ENCODE measurements around the gene RAPGEF1.

DNA sequence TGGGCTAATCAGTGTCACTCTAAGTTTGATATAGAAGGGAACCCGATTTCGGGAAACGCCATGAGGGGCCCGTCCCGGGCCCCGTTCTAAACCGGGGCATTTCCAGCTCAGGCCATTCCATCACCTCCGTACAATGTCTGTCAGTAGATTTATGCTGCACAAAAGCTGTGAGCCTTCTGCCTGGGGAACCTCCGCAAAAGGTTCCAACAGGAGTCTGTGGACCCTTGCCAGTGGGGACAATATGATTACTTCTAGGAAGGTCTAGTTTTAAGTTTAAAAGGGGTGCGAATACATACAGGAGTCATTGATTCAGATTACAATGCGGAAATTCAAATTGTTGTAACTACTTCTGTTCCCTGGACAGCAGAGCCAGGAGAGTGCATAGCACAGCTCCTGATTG, 57.6 kb downstream of the RAPGEF1 start:
- TF ChIP-seq CTCF (IDR thresholded peaks at IDR 0.05; ENCODE audit: low read depth, low read length) = no peak
- no peak for TF ChIP-seq POLR2A (IDR thresholded peaks at IDR 0.05; ENCODE audit: extremely low read depth, insufficient read length)
- no peak for TF ChIP-seq MAX (IDR thresholded peaks at IDR 0.05; ENCODE audit: low read depth, low read length)
